CD4-positive, alpha-beta T cell treated with Interleukin-17A for 1 hour (primary cell): ENCODE measurements around the gene WDFY3.
"Not testable (repeated sequence)": the region's sequence is repeated elsewhere in the genome, so short reads cannot be mapped to it uniquely, and the experiment has no call there.

Experiments
- DNase-seq: peaks from one replicate; pipeline ENCODE4 v3.0.0-alpha.2; 2020

The WDFY3 gene

GRCh38 chr4:84849051-84849640, 117.3 kb downstream of the WDFY3 start:
- no peak for DNase-seq

GRCh38 chr4:84848432-84848831, 118.1 kb downstream of the WDFY3 start:
- DNase-seq = no peak

GRCh38 chr4:84847978-84848377, 118.5 kb downstream of the WDFY3 start:
- no peak for DNase-seq

GRCh38 chr4:84846985-84847384, 119.5 kb downstream of the WDFY3 start:
- DNase-seq = no peak

- DNase-seq = no peak
Measured at GRCh38 chr4:84841435-84841834, 125.1 kb downstream of the WDFY3 start.

- DNase-seq = no peak
Measured at GRCh38 chr4:84837751-84838150, 128.7 kb downstream of the WDFY3 start.

- not testable (repeated sequence) for DNase-seq
Measured at GRCh38 chr4:84829633-84830032, 136.9 kb downstream of the WDFY3 start.

- no peak for DNase-seq
Measured at GRCh38 chr4:84826681-84827080, 139.8 kb downstream of the WDFY3 start.

- DNase-seq = no peak
Measured at GRCh38 chr4:84825701-84826341, 140.7 kb downstream of the WDFY3 start.

GRCh38 chr4:84821064-84821463, 145.4 kb downstream of the WDFY3 start:
- no peak for DNase-seq

- no peak for DNase-seq
Measured at GRCh38 chr4:84814094-84814750, 152.3 kb downstream of the WDFY3 start.

- no peak for DNase-seq
Measured at GRCh38 chr4:84809946-84810345, 156.5 kb downstream of the WDFY3 start.

- no peak for DNase-seq
Measured at GRCh38 chr4:84808332-84808731, 158.2 kb downstream of the WDFY3 start.

- DNase-seq = not testable (repeated sequence)
Measured at GRCh38 chr4:84806541-84806940, 159.9 kb downstream of the WDFY3 start.

- DNase-seq = no peak
Measured at GRCh38 chr4:84804136-84804535, 162.4 kb downstream of the WDFY3 start.

- DNase-seq = no peak
Measured at GRCh38 chr4:84803720-84804119, 162.8 kb downstream of the WDFY3 start.

GRCh38 chr4:84803116-84803515, 163.4 kb downstream of the WDFY3 start:
- no peak for DNase-seq

GRCh38 chr4:84800256-84800655, 166.2 kb downstream of the WDFY3 start:
- DNase-seq = no peak

GRCh38 chr4:84799318-84799717, 167.2 kb downstream of the WDFY3 start:
- DNase-seq = no peak

- DNase-seq = no peak
Measured at GRCh38 chr4:84796394-84796793, 170.1 kb downstream of the WDFY3 start.

GRCh38 chr4:84792366-84793301, 173.9 kb downstream of the WDFY3 start:
- no peak for DNase-seq

- DNase-seq = no peak
Measured at GRCh38 chr4:84790769-84791565, 175.5 kb downstream of the WDFY3 start.
